NK-92 (cell line): ENCODE measurements around the gene CPA4.

ENCODE experiments used
- DNase-seq: peaks from one replicate; lab custom pipeline; 2025; ENCODE audit not compliant: unreplicated experiment; lab: John Stamatoyannopoulos, UW

Gene CPA4

GRCh38 chr7:130274296-130274695 lies 18.7 kb upstream of the CPA4 start:
- DNase-seq = no peak

GRCh38 chr7:130274983-130275591 lies 17.9 kb upstream of the CPA4 start:
- DNase-seq = no peak

DNA sequence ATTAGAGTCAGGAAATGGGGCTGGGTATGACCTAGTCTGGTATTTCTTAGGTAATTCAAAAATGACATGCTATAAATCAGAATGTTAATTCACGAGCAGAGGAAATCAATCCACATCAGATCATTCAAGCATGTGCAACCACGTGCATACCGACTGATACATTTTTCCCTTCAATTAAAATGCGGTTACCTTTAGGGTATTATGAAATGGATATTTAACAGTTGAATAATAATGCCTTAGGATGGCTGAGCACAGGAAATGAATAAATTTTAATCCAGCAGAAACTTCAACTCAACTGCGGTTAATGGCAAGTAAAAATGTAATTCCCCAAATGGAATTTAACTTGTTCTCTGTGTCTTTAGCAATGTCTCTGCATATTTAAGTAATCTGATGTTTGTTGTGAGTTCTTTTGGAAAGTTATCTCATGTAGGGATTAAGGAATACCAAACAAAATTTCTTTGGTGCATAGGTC lies 17.1 kb upstream of the CPA4 start:
- no peak for DNase-seq

DNA sequence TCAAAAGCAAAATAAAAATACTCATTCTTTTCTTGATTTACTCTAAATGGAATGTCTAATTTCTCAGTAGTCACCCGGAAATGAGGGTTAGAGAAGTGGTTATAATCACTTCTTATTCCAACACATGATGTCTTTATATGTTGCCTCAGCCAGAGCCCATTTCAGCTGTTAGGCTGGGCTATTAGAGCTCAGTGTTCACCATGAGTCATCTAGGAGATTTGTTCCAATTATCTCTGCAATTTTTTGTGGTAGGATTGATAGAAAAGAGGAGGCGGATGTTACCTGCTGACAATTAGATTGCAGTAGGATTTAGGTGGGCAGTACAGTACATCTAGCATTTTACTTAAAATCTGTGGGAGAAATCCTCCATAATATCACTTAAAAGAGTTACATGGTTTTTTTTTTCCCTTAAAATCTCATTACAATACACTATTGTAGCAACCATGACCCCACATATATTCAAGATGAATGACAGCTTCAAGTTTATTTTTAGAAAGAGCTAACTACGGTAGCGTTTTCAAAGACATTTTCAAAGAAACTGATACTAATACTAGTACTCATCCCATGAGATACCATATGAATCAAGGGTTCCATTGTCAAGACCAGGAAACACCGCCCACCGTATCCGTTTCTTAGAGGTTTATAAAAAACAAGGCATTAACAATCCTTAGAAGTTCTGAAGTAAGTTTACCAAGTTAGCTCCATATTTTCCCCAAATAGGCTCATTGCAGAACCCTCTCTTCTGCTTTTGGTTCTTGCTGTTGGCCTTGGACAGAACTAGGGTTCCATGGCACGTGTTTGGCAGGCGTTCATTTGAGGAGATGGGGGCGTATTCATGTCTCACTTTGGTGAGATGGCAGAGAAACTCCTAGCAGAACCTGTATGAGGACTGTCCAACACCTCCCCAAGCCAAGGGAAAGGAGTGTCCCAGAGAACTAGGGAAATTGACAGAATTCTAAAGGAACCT lies 15.9 kb upstream of the CPA4 start:
- DNase-seq = no peak

DNA sequence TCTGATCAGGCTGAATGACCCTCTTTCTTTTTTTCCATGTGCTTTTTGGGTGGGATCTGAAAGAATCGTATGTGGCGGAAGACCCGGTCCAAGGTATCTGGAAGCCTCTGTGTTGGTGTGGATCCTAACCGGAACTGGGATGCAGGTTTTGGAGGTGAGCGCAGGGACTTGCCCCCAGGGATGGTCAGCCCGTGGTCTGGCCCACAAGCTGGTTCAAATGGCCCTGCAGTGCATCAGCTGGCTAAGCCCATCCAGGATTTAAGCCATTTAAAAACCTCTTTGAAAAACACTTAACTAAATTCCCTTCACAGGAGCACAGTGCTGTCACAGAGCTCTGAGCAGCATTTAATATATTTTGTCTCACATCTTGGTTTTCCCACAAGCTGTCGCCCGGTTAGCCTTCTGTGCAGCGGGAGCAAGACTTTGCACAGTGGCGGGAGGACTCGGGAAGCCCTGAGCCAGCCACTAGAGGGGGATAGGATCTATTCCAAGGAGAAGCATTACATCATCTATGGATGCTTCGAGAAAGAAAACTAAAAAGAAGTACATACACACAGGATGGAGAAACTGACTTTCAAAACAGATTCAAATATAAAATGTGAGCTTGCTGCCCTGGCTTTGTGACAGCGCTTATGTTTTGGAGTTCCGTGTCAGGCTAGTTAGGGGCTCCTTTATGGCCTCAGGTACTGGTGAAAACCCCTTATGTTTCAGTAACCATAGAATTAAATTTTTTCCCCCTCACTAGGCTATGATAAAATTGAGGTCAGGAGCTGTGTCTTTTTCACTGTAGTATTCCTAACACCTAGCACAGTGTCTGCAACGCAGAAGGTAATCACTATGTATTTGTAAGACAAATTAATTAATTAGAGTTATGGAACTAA lies 15.0 kb upstream of the CPA4 start:
- no peak for DNase-seq

DNA sequence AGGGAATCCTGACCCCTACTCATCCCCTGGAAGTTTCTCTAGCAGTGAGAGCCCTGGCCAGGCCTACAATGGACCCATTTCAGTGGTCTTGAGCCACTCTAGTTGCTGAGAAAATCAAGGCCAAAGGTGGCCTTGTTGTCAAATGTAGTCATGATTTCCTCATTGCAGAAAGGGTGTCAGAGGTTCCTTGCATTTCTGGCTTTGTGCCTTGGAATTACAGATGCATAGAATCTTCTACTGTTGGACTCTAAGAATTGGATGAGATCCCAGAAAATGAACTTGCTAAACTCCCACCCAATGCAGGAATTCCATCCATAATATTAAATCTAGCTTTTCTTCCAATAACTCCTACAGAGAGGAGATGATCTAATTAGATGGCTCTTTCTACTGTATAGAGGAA lies 14.1 kb upstream of the CPA4 start:
- no peak for DNase-seq

DNA sequence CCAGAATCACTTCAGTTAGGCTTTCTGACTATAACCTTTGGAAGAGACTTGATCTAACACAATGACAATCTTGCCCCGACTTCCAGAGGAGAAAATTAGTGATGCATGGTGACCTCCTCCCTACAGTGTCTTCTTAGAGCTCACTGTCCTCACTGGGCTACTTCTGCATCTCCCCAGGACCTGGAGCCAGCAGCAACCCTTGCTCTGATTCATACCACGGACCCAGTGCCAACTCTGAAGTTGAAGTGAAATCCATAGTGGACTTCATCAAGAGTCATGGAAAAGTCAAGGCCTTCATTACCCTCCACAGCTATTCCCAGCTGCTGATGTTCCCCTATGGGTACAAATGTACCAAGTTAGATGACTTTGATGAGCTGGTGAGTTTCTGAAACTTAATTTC lies 13.7 kb upstream of the CPA4 start:
- DNase-seq = no peak

- no peak for DNase-seq
These were observed 13.1 kb upstream of the CPA4 start for GRCh38 chr7:130279906-130280305.

- DNase-seq = no peak
These were observed 11.7 kb upstream of the CPA4 start for GRCh38 chr7:130281260-130281659.

GRCh38 chr7:130286881-130287280 lies 6.1 kb upstream of the CPA4 start:
- DNase-seq = no peak

GRCh38 chr7:130288168-130288567 lies 4.8 kb upstream of the CPA4 start:
- no peak for DNase-seq

DNA sequence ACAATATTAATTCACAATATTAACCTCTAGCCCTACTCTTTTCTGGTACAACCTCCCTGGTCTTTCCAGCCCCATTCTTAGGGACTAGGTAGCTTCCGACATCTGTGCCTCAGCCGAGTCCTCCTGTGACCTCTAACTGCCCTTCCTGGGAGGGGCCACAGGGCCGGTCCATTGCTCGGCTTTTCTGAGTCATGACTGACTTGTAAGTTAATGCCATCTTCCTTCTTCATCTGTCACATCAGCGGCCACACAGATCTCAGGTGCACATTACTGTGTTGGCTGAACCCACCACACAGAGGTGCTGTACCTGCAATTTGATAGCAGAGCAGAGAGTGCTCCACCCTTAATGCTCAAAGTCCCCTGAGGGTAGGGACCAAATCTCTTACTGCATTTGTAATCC lies 4.1 kb upstream of the CPA4 start:
- no peak for DNase-seq

GRCh38 chr7:130289478-130289877 lies 3.5 kb upstream of the CPA4 start:
- no peak for DNase-seq

DNA sequence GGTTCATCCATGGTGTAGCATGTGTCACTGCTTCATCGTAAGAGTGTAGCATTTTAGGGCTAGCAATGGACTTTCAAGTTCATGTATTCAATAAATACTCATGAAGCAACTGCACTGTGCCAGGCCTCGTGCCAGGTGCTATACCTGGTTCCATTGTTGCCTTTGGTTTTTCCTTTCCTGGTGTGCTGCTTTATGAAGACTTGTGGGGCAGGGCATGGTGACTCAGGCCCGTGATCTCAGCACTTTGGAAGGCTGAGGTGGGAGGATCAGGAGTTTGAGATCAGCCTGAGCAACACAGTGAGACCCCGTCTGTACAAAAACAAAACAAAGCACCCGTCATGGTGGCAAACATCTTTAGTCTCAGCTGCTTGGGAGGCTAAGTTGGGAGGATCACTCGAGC lies 2.2 kb upstream of the CPA4 start:
- DNase-seq = no peak

- no peak for DNase-seq
These were observed 560 bp downstream of the CPA4 start for GRCh38 chr7:130293521-130293920.

DNA sequence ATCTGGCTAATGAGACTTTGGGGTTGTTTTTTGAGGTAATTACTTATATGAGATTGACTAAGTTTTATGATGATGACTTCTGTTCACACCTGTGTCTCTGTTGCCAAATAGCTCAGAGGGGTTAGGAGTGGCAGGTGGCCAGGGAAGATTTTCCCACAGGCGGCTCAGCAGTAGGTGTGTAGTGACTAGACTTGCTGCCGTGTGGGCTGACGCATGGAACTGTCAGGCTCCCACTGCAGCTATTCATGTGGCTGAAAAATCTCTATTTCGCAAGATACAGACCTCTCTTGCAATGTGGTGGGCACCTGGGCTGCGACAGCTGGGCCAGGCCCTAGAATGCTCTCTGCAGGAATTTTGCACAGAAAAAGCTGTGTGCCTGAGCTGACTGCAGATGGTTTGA lies 1.4 kb downstream of the CPA4 start:
- no peak for DNase-seq

GRCh38 chr7:130296221-130296951 lies 3.4 kb downstream of the CPA4 start:
- DNase-seq = no peak

GRCh38 chr7:130297628-130298543 lies 4.9 kb downstream of the CPA4 start:
- no peak for DNase-seq

GRCh38 chr7:130298544-130299326 lies 5.8 kb downstream of the CPA4 start:
- no peak for DNase-seq
